Caco-2 (cell line): ENCODE results near the gene COL5A1. TPM values are rescaled to one million over a fixed set of nuclear protein-coding genes. Genes with fewer than 3 reads are reported as not detected.

ENCODE experiments used
- BruUV-seq: library from RNA; stranded (reverse); fragments of 400-500 nt; replicated peaks from 2 replicates; lab custom pipeline; 2021; lab: Mats Ljungman, UMichigan
- CTCF ChIA-PET: fragments of 300-600 bp; sonication (Branson Sonifier 250); formaldehyde crosslinking; loops from one replicate; lab custom pipeline; 2022; ENCODE audit warnings: antibody characterized with exemption; lab: Charles Lee
- POLR2A ChIA-PET: fragments of 300-600 bp; sonication (Branson Sonifier 250); formaldehyde crosslinking; loops from one replicate; lab custom pipeline; 2022; ENCODE audit warnings: antibody characterized with exemption; lab: Charles Lee
- DNase-seq, 2 experiments: peaks; one replicate each; pipeline versions ENCODE4 v3.0.0 to v3.0.0-alpha.2; 2020 to 2022
- H3K27me3 ChIP-seq: replicated peaks from 2 replicates; pipeline ENCODE4 v1.6.0; 2011; ENCODE audit warnings: low read length; ENCODE audit not compliant: control insufficient read depth, insufficient read depth
- H3K36me3 ChIP-seq: 2 replicates; pipeline ENCODE4 v1.5.1; 2011; ENCODE audit warnings: low read length; ENCODE audit not compliant: control insufficient read depth, insufficient read depth
- H3K4me1 ChIP-seq: fragments of 250-450 bp; sonication (Bioruptor Pico); 2 replicates; pipeline ENCODE4 v1.5.1; 2020; ENCODE audit warnings: mild to moderate bottlenecking
- H3K4me3 ChIP-seq: 2 replicates; pipeline ENCODE4 v1.5.1; 2011; ENCODE audit warnings: low read depth, mild to moderate bottlenecking, control low read depth, low read length
- H3K9me3 ChIP-seq: fragments of 250-450 bp; sonication (Bioruptor Pico); 2 replicates; pipeline ENCODE4 v1.5.1; 2020; ENCODE audit warnings: mild to moderate bottlenecking, moderate library complexity
- H3K27ac Mint-ChIP-seq: one replicate; pipeline ENCODE4 v1.8.0; 2022; ENCODE audit warnings: mixed read lengths; ENCODE audit not compliant: unreplicated experiment
- H3K27me3 Mint-ChIP-seq: one replicate; pipeline ENCODE4 v1.8.0; 2022; ENCODE audit warnings: mixed read lengths; ENCODE audit not compliant: insufficient read depth, unreplicated experiment
- H3K36me3 Mint-ChIP-seq: one replicate; pipeline ENCODE4 v1.8.0; 2022; ENCODE audit warnings: mild to moderate bottlenecking, mixed read lengths; ENCODE audit not compliant: insufficient read depth, unreplicated experiment
- H3K4me1 Mint-ChIP-seq: one replicate; pipeline ENCODE4 v1.8.0; 2022; ENCODE audit warnings: low read depth, mixed read lengths; ENCODE audit not compliant: unreplicated experiment
- H3K4me3 Mint-ChIP-seq: one replicate; pipeline ENCODE4 v1.8.0; 2022; ENCODE audit warnings: mild to moderate bottlenecking, moderate library complexity, mixed read lengths; ENCODE audit not compliant: unreplicated experiment
- H3K9me3 Mint-ChIP-seq: one replicate; pipeline ENCODE4 v1.8.0; 2022; ENCODE audit warnings: mixed read lengths; ENCODE audit not compliant: unreplicated experiment
- CTCF ChIP-seq, 2 experiments: fragments of 200-600 bp in 1 of 2; IDR thresholded peaks; 1 replicate in 1 of 2; 2 replicates in 1 of 2; pipeline versions ENCODE4 v1.5.1 to v1.8.0; 2011 to 2022; ENCODE audit warnings: antibody characterized with exemption in 1 of 2, control low read depth in 1 of 2, inconsistent platforms in 1 of 2, low read depth in 1 of 2, low read length in 1 of 2, mild to moderate bottlenecking in 1 of 2, moderate library complexity in 1 of 2; ENCODE audit not compliant: insufficient read depth in 1 of 2, severe bottlenecking in 1 of 2, unreplicated experiment in 1 of 2
- intact Hi-C: fragments of 100-400 bp; cut with micrococcal nuclease; formaldehyde crosslinking; loops from one replicate; pipeline ENCODE4 v1.10.0; 2022; ENCODE audit not compliant: unreplicated experiment
- total RNA-seq: library from RNA; stranded (reverse); gene quantifications from 2 replicates; pipeline ENCODE4 v1.2.3, GENCODE V29; 2022

COL5A1 gene
- total RNA-seq, 1 experiment from 2014 or later = 4.8 TPM

GRCh38 chr9:134759913-134760312 is 118.3 kb downstream of the COL5A1 start:
- Histone ChIP-seq H3K9me3 (no peaks in the 10 kb centered on the region; the same call in 1 of the 2 replicates), H3K4me1 (no peaks in the 10 kb centered on the region), H3K36me3 (no peaks in the 10 kb centered on the region), H3K4me3 (no peak overlapping the region), H3K27me3 (no peaks in the 10 kb centered on the region)
- intact Hi-C loops = no loop called here
- Mint-ChIP-seq H3K4me3 (no peak overlapping the region), H3K4me1 (no peaks in the 10 kb centered on the region), H3K27me3 (peaks cover 4% of the 10 kb centered on the region), H3K27ac (no peak overlapping the region), H3K9me3 (peaks cover 13% of the 10 kb centered on the region), H3K36me3 (peaks cover 7% of the 10 kb centered on the region)
- no peak for TF ChIP-seq CTCF (IDR thresholded peaks at IDR 0.05; ENCODE audit: insufficient read depth in 1 of 2, low read depth in 1 of 2, low read length in 1 of 2, severe bottlenecking in 1 of 2, unreplicated experiment in 1 of 2)
- no peak for DNase-seq
- POLR2A ChIA-PET = no interaction called here
- no TSS peak for BruUV-seq
- CTCF ChIA-PET = no interaction called here

- Mint-ChIP-seq H3K36me3 (peaks cover 7% of the 10 kb centered on the region), H3K9me3 (peaks cover 13% of the 10 kb centered on the region), H3K27ac (no peak overlapping the region), H3K27me3 (peaks cover 4% of the 10 kb centered on the region), H3K4me1 (no peaks in the 10 kb centered on the region), H3K4me3 (no peak overlapping the region)
- Histone ChIP-seq H3K9me3 (no peaks in the 10 kb centered on the region; the same call in 1 of the 2 replicates), H3K27me3 (no peaks in the 10 kb centered on the region), H3K4me1 (no peaks in the 10 kb centered on the region), H3K36me3 (no peaks in the 10 kb centered on the region), H3K4me3 (no peak overlapping the region)
- no peak for DNase-seq
- no peak for TF ChIP-seq CTCF (IDR thresholded peaks at IDR 0.05; ENCODE audit: insufficient read depth in 1 of 2, low read depth in 1 of 2, low read length in 1 of 2, severe bottlenecking in 1 of 2, unreplicated experiment in 1 of 2)
- ChIA-PET POLR2A (no interaction called here), CTCF (no interaction called here)
- intact Hi-C loops = no loop called here
- BruUV-seq = no TSS peak
These were observed 119.3 kb downstream of the COL5A1 start for GRCh38 chr9:134760750-134761420.

GRCh38 chr9:134764473-134765269 is 123.1 kb downstream of the COL5A1 start:
- TF ChIP-seq CTCF (IDR thresholded peaks at IDR 0.05; ENCODE audit: insufficient read depth in 1 of 2, low read depth in 1 of 2, low read length in 1 of 2, severe bottlenecking in 1 of 2, unreplicated experiment in 1 of 2) = no peak
- no TSS peak for BruUV-seq
- H3K27ac Mint-ChIP-seq = no peak overlapping the region
- H3K4me3 Mint-ChIP-seq = no peak overlapping the region
- intact Hi-C loops = no loop called here
- Histone ChIP-seq H3K9me3 (no peaks in the 10 kb centered on the region; the same call in 1 of the 2 replicates), H3K4me3 (no peak overlapping the region), H3K36me3 (no peaks in the 10 kb centered on the region), H3K27me3 (no peaks in the 10 kb centered on the region), H3K4me1 (no peaks in the 10 kb centered on the region)
- H3K36me3 Mint-ChIP-seq = no peaks in the 10 kb centered on the region
- H3K9me3 Mint-ChIP-seq = peaks cover 13% of the 10 kb centered on the region
- no peaks in the 10 kb centered on the region for H3K27me3 Mint-ChIP-seq
- no peak for DNase-seq
- ChIA-PET CTCF (no interaction called here), POLR2A (no interaction called here)
- no peaks in the 10 kb centered on the region for H3K4me1 Mint-ChIP-seq
